HG02759 (cell line): Measurements from ENCODE around the gene ACKR3.

ENCODE experiments used
- ATAC-seq: cut with Tn5 transposase; IDR thresholded peaks from one replicate; pipeline ENCODE4 v1.9.1; 2021; ENCODE audit warnings: mild to moderate bottlenecking, moderate library complexity; ENCODE audit not compliant: unreplicated experiment

Gene ACKR3

GRCh38 chr2:236583621-236584203 lies 14.1 kb downstream of the ACKR3 start:
- ATAC-seq: no peak

- no peak for ATAC-seq
Measured at GRCh38 chr2:236584521-236585384, 15.1 kb downstream of the ACKR3 start.

- no peak for ATAC-seq
Measured at GRCh38 chr2:236585966-236586365, 16.3 kb downstream of the ACKR3 start.

- ATAC-seq: no peak
Measured at GRCh38 chr2:236587861-236588815, 18.5 kb downstream of the ACKR3 start.

GRCh38 chr2:236588932-236589592 lies 19.4 kb downstream of the ACKR3 start:
- no peak for ATAC-seq

- no peak for ATAC-seq
Measured at GRCh38 chr2:236590846-236591245, 21.2 kb downstream of the ACKR3 start.

GRCh38 chr2:236592821-236593220 lies 23.2 kb downstream of the ACKR3 start:
- ATAC-seq: no peak

GRCh38 chr2:236593531-236593930 lies 23.9 kb downstream of the ACKR3 start:
- ATAC-seq: no peak

- ATAC-seq: no peak
Measured at GRCh38 chr2:236593956-236594355, 24.3 kb downstream of the ACKR3 start.

- ATAC-seq: no peak
Measured at GRCh38 chr2:236597629-236598028, 28.0 kb downstream of the ACKR3 start.

- no peak for ATAC-seq
Measured at GRCh38 chr2:236599059-236599458, 29.4 kb downstream of the ACKR3 start.

GRCh38 chr2:236600158-236600557 lies 30.5 kb downstream of the ACKR3 start:
- no peak for ATAC-seq

- no peak for ATAC-seq
Measured at GRCh38 chr2:236600892-236601291, 31.3 kb downstream of the ACKR3 start.

GRCh38 chr2:236601316-236602202 lies 31.9 kb downstream of the ACKR3 start:
- no peak for ATAC-seq

GRCh38 chr2:236602678-236603077 lies 33.1 kb downstream of the ACKR3 start:
- ATAC-seq: no peak

GRCh38 chr2:236603361-236604015 lies 33.9 kb downstream of the ACKR3 start:
- no peak for ATAC-seq

GRCh38 chr2:236604575-236605344 lies 35.1 kb downstream of the ACKR3 start:
- no peak for ATAC-seq

- no peak for ATAC-seq
Measured at GRCh38 chr2:236605345-236605734, 35.7 kb downstream of the ACKR3 start.

GRCh38 chr2:236606023-236606422 lies 36.4 kb downstream of the ACKR3 start:
- ATAC-seq: no peak
